NT2/D1 (cell line): ENCODE data around the gene OSBPL2.

ENCODE experiments used
- YY1 ChIP-seq: IDR thresholded peaks from 2 replicates; pipeline ENCODE4 v1.6.1; 2011; ENCODE audit not compliant: insufficient read length, insufficient read depth
- ZNF274 ChIP-seq: IDR thresholded peaks from 2 replicates; pipeline ENCODE4 v1.6.1; 2011; ENCODE audit warnings: mild to moderate bottlenecking, low read depth, low read length

GRCh38 chr20:62202083-62202395, 36.3 kb upstream of the OSBPL2 start:
- no peak for TF ChIP-seq YY1
- no peak for TF ChIP-seq ZNF274
